ENCODE results near the gene PCYT1A.

DNA sequence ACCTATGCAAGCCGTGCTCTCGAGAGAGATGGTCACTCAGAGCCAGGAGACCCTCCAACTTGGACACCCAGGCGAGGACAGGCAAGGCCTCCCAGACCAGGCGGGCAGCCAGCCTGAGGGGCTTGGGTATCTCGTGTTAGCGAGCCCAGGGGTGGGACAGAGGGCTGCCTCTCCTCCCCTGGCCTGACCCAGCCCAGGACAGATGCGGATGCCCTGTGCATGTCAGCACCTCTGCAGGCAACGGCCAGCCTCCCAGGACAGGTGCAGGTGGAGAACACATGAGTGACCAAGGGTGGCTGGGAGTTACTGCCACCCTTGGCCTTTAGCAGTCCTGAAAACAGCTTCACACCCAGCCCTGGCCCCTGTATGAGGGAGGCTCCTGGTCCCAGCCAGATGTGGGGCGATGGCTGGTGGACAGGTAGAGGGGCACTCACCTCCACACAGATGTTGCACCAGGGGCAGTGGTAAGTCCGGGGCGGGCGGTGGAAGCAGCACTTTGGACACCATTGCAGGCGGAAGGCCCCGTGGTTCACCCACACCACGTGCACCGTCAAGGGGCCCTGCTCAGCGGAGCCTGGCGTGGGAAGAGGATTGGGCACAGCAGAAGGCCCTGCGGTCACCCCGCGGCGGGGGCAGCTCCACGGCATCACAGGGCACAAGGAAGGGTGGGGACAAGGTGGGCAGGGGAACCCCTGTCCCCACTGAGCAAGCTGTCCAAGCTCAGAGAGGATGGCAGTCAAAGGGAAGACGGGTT lies 78.4 kb downstream of the PCYT1A start:
- TF ChIP-seq, protein P1, sequence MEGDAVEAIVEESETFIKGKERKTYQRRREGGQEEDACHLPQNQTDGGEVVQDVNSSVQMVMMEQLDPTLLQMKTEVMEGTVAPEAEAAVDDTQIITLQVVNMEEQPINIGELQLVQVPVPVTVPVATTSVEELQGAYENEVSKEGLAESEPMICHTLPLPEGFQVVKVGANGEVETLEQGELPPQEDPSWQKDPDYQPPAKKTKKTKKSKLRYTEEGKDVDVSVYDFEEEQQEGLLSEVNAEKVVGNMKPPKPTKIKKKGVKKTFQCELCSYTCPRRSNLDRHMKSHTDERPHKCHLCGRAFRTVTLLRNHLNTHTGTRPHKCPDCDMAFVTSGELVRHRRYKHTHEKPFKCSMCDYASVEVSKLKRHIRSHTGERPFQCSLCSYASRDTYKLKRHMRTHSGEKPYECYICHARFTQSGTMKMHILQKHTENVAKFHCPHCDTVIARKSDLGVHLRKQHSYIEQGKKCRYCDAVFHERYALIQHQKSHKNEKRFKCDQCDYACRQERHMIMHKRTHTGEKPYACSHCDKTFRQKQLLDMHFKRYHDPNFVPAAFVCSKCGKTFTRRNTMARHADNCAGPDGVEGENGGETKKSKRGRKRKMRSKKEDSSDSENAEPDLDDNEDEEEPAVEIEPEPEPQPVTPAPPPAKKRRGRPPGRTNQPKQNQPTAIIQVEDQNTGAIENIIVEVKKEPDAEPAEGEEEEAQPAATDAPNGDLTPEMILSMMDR (IDR thresholded peaks at IDR 0.05), result no peak
- TF ChIP-seq POLR2AphosphoS5 (IDR thresholded peaks at IDR 0.05; ENCODE audit: insufficient read depth in 1 of 2, low read depth in 1 of 2) (no peak), POLR2A (IDR thresholded peaks at IDR 0.05) (no peak)
